Hematopoietic multipotent progenitor cell treated with erythropoietin and hydrocortisone succinate and interleukin-3 and kit ligand, for 8 days (in vitro differentiated cells): ENCODE data around the gene KRTAP9-4.
"Not testable (repeated sequence)": the region's sequence is repeated elsewhere in the genome, so short reads cannot be mapped to it uniquely, and the experiment has no call there.

Experiments used
- DNase-seq: peaks from one replicate; pipeline ENCODE4 v3.0.0-alpha.2; 2015

KRTAP9-4 gene

GRCh38 chr17:41249637-41250240 lies at the start of gene KRTAP9-4:
KRTAP9-4 (plus strand) TSS chr17:41249687; CDS start chr17:41249721, 34 bp downstream.
- not testable (repeated sequence) for DNase-seq

DNA sequence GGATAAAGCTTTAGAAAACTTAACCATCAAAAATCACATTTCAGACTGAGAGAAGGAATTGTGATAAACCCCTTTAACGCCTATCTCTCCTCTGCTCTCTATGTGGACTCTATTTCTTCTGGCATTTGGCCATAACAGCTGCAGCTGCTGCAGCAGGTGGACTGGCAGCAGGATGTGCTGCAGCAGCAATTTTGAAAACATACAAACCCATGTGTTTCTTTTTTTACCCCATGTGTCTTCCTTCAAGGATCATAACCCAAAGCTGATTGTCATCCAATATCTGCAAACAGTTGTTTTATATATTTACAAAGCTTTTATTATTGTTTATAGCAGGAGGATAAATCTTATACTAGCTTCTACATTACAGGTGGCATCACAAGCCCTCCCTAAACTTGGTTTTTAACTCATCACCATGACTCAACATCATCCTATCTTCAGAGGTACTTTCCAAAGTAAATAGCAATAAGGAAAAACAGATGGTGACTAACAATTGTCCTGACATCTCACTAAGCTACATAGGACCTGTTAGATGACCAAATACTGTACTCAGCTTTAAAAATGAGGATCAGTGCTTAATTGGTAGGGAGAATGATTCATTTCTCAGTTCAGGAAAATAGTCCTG lies 37.5 kb upstream of the KRTAP9-4 start:
- DNase-seq = no peak

DNA sequence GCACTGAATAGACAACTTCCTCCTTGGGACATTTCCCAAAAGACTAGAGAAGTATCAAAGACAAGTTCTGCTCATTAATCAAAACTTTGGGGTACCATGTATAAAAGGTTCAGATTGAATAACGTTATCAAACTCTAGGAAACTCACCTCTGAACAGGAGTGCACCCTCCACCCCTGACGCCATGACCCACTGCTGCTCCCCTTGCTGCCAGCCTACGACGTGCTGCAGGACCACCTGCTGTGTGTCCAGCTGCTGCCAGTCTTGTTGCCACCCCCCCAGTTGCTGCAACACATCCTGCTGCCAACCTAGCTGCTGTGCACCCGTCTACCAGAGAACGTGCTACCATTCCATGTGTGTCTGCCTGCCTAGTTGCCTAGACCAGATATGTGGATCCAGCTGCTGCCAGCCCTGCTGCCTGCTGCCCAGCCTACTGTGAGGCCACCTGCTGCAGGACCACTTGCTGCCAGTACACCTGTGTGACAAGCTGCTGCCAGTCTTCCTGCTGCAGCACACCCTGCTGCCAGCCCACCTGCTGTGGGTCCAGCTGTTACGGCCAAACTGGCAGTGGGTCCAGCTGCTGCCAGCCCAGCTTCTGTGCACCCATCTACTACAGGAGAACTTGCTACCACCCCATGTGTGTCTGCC lies 36.8 kb upstream of the KRTAP9-4 start:
- no peak for DNase-seq

DNA sequence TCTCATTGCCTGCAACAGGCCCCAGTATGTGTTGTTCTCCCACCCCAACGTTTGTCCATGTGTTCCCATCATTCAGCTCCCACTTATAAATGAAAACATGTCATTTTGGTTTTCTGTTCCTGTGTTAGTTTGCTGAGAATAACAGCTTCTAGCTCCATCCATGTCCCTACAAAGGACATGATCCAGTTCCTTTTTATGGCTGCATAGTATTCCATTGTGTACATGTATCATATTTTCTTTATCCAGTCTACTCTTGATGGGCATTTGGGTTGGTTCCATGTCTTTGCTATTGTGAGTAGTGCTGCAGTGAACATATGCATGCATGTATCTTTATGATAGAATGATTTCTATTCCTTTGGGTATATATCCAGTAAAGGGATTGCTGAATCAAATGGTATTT lies 33.8 kb upstream of the KRTAP9-4 start:
- no peak for DNase-seq

DNA sequence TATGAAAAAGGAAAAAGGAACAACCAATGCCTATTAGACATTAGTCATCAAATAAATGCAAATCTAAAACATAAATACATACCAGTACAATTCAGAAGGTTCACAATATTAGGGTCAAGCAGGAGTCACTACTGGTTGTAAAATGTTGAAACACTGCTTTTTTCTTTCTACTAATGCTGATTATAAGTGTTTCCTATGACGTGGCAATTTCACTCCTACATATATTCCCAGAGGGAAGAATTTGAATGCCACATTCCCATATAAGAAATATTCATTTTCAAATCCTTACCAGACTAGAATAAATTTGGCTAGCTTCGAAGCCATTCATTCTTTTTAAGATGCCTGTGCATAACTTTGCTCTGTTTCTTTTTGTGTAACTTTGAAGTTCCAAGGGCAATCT lies 25.7 kb upstream of the KRTAP9-4 start:
- DNase-seq = no peak

- DNase-seq = no peak
Observed at GRCh38 chr17:41226051-41226450, 23.4 kb upstream of the KRTAP9-4 start.

DNA sequence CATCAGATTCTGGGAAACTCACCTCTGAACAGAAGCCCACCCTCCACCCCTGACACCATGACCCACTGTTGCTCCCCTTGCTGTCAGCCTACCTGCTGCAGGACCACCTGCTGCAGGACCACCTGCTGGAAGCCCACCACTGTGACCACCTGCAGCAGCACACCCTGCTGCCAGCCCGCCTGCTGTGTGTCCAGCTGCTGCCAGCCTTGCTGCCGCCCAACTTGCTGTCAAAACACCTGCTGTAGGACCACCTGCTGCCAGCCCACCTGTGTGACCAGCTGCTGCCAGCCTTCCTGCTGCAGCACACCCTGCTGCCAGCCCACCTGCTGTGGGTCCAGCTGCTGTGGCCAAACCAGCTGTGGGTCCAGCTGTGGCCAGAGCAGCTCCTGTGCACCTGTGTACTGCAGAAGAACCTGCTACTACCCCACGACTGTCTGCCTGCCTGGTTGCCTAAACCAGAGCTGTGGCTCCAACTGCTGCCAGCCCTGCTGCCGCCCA lies 22.8 kb upstream of the KRTAP9-4 start, which contains the start of gene KRTAP9-2:
Gene KRTAP9-2, plus strand, starts transcription at position 51 of the 498 bp plus-strand sequence. Its CDS starts 7 bp downstream, at position 58.
- DNase-seq = not testable (repeated sequence)

DNA sequence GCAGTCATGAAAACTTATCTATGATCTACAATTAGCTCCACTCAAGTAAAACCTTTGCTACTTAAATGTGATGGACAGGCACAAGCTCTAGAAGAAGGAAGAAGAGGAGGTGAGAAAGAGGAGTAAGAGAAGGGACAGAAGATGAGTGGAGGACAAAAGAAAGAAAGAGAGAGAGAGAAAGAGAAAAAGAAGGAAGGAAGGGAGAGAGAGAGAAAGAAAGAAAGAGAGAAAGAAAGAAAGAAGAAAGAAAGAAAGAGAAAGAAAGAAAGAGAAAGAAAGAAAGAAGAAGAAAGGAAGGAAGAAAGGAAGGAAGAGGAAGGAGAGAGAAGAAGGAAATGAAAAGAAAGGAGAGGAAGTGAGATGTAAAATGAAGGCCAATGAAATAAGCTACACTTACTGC lies 19.4 kb upstream of the KRTAP9-4 start:
- no peak for DNase-seq

GRCh38 chr17:41231731-41232130 lies 17.8 kb upstream of the KRTAP9-4 start:
- no peak for DNase-seq

- not testable (repeated sequence) for DNase-seq
Observed at GRCh38 chr17:41232399-41233105, 16.9 kb upstream of the KRTAP9-4 start, which contains the start of gene KRTAP9-3. KRTAP9-3 (plus strand) TSS chr17:41232449; CDS start chr17:41232502, 53 bp downstream.

DNA sequence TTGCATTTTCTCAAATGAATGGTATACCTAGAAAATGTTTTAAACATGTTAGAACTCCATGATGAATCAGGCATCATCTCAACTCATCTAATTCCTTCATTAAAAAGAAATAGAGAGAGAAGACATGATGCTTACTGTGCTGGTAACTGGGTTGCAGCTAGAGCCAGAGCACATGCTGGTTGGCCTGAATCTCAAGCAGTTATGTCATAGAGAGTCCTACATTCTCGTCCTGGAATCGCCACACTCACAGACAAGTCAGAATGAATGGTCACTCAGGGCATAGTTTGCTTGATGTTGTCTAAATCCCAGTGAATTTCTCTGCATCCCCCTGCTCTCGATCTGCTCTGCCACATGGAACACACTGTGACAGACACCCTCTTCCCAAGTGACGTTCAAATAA lies 12.4 kb upstream of the KRTAP9-4 start:
- not testable (repeated sequence) for DNase-seq

GRCh38 chr17:41237949-41238437 lies 11.5 kb upstream of the KRTAP9-4 start, which contains the start of gene KRTAP9-8:
KRTAP9-8 (plus strand) TSS chr17:41237999; CDS start chr17:41238052, 53 bp downstream.
- DNase-seq = not testable (repeated sequence)

- not testable (repeated sequence) for DNase-seq
Observed at GRCh38 chr17:41246995-41247787, 2.3 kb upstream of the KRTAP9-4 start.

- no peak for DNase-seq
Observed at GRCh38 chr17:41251261-41251660, 1.8 kb downstream of the KRTAP9-4 start.

GRCh38 chr17:41254861-41255260 lies 5.4 kb downstream of the KRTAP9-4 start:
- no peak for DNase-seq

DNA sequence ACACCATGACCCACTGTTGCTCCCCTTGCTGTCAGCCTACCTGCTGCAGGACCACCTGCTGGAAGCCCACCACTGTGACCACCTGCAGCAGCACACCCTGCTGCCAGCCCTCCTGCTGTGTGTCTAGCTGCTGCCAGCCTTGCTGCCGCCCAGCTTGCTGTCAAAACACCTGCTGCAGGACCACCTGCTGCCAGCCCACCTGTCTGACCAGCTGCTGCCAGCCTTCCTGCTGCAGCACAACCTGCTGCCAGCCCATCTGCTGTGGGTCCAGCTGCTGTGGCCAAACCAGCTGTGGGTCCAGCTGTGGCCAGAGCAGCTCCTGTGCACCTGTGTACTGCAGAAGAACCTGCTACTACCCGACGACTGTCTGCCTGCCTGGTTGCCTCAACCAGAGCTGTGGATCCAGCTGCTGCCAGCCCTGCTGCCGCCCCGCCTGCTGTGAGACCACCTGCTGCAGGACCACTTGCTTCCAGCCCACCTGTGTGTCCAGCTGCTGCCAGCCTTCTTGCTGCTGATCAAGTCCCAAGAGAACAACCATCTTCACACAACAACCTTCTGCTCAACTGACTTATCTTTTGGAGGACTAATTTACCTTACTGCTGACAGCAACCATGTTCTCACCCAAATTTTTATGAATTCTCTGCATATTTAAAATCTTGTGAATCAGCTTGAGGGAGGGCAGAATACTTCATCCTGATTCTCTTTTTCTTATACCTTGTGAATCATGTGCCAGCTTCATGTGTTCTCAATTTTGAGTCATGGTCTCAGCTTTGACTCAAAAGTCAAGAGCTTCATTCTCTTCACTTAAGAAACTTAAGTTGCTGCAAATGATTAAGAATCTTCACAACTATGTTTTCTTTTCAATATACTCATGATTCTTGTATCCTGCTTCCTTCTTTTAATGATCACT lies 6.1 kb downstream of the KRTAP9-4 start, which contains the start of gene KRTAP9-9:
Gene KRTAP9-9, plus strand, starts transcription at position 4 of the 910 bp plus-strand sequence.
- DNase-seq = not testable (repeated sequence)

- DNase-seq = no peak
Observed at GRCh38 chr17:41256291-41256685, 6.8 kb downstream of the KRTAP9-4 start.

DNA sequence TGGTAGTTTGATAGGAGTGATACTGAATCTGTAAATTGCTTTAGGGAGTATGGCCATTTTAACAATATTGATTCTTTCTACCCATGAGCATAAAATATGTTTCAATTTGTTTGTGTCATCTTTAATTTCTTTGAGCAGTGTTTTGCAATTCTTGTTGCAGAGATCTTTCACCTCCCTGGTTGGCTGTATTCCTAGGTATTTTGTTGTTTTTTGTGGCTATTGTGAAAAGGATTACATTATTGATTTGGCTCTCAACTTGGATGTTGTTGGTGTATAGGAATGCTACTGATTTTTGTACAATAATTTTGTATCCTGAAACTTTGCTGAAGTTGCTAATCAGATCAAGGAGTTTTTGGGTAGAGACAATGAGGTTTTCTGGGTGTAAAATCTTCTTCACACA lies 8.9 kb downstream of the KRTAP9-4 start:
- no peak for DNase-seq

DNA sequence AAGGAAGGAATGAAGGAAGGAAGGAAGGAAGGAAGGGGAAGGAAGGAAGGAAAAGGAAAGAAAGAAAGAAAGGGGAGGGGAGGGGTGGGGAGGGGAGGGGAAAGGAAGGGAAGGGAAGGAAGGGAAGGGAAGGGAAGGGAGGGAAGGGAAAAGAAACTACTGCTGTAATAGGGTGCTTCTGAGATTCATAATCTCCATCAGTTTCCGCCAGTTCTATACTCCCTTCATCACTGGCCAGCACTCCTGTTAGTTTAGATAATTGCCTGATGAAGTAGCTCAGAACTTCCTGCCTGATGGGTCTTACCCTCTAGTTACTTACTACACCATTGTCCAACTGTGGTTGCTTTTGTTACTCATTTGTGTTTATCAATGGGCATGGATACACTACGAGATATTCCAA lies 13.7 kb downstream of the KRTAP9-4 start:
- no peak for DNase-seq

DNA sequence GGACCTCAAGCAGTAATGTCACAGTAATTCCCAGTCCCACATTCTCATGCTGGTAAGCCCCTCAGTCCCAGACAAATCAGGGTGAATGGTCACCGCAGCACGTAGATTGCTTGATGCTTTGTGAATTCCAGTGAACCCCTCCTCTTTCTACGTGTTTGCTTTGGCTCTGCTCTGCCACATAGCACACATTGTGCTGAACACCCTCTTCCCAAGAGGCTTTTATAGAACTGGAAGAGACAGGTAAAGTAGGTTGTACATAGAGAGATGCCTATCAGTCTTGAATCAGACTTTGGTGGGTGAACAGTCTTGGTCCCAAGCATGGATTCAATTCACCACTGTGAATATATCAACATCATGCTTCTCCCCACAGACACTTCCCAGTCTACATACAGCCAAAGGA lies 15.1 kb downstream of the KRTAP9-4 start:
- DNase-seq = no peak

DNA sequence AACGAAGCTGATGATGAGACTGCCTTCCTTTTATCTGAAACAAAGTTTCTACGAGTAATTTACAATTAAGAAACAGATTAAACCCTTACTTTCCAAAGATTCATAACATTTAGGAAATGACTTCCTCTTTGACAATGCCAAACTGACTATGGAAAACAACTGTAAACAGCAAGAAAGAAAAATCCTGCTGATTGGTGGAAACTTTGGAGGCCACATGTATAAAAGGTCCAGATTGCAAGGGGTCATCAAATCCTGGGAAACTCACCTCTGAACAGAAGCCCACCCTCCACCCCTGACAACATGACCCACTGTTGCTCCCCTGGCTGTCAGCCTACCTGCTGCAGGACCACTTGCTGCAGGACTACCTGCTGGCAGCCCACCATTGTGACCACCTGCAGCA lies 15.6 kb downstream of the KRTAP9-4 start, which contains the start of gene KRTAP9-6:
Gene KRTAP9-6, plus strand, starts transcription at position 301 of the 400 bp plus-strand sequence. Its CDS starts 0 bp downstream, at position 301.
- DNase-seq = no peak
